Mesenchymal stem cell (in vitro differentiated cells and primary cell): ENCODE measurements around the gene RARRES1.

Experiments used
- DNase-seq: peaks from one replicate; pipeline ENCODE4 v3.0.0-alpha.2; 2013
- H2AFZ ChIP-seq: one replicate; pipeline ENCODE4 v1.6.1; 2013; ENCODE audit warnings: low read depth, mild to moderate bottlenecking, control low read depth, inconsistent platforms, low read length, moderate library complexity
- H2AK5ac ChIP-seq: 2 replicates; pipeline ENCODE4 v1.6.1; 2013; ENCODE audit warnings: low read length, moderate library complexity, mild to moderate bottlenecking, inconsistent platforms; ENCODE audit not compliant: severe bottlenecking
- H2BK120ac ChIP-seq: one replicate; pipeline ENCODE4 v1.6.1; 2013; ENCODE audit warnings: low read depth, mild to moderate bottlenecking, inconsistent platforms, low read length, moderate library complexity
- H2BK12ac ChIP-seq, 2 experiments: one replicate each; pipeline ENCODE4 v1.6.1; 2013; ENCODE audit warnings: inconsistent platforms in 2 of 2, low read length in 2 of 2, mild to moderate bottlenecking in 2 of 2, moderate library complexity in 2 of 2, control low read depth in 1 of 2
- H2BK15ac ChIP-seq: one replicate; pipeline ENCODE4 v1.6.1; 2013; ENCODE audit warnings: mild to moderate bottlenecking, low read depth, inconsistent platforms; ENCODE audit not compliant: poor library complexity, severe bottlenecking
- H2BK5ac ChIP-seq: 2 replicates; pipeline ENCODE4 v1.6.1; 2013; ENCODE audit warnings: low read depth, mild to moderate bottlenecking, low read length, control low read depth, inconsistent platforms; ENCODE audit not compliant: poor library complexity, severe bottlenecking
- H3K14ac ChIP-seq, 2 experiments: one replicate each; pipeline ENCODE4 v1.6.1; 2013; ENCODE audit warnings: inconsistent platforms in 2 of 2, low read length in 2 of 2, control low read depth in 1 of 2, mild to moderate bottlenecking in 1 of 2, moderate library complexity in 1 of 2
- H3K18ac ChIP-seq, 2 experiments: one replicate each; pipeline ENCODE4 v1.6.1; 2013; ENCODE audit warnings: inconsistent platforms in 2 of 2, low read length in 2 of 2, control low read depth in 1 of 2, low read depth in 1 of 2, mild to moderate bottlenecking in 1 of 2
- H3K23ac ChIP-seq, 2 experiments: one replicate each; pipeline ENCODE4 v1.6.1; 2013; ENCODE audit warnings: inconsistent platforms in 2 of 2, low read length in 2 of 2, mild to moderate bottlenecking in 2 of 2, moderate library complexity in 2 of 2, control low read depth in 1 of 2
- H3K27ac ChIP-seq: 2 replicates; pipeline ENCODE4 v1.5.1; 2013; ENCODE audit warnings: mild to moderate bottlenecking, moderate library complexity, low read length, control low read depth, inconsistent platforms; ENCODE audit not compliant: poor library complexity, severe bottlenecking
- H3K27me3 ChIP-seq, 2 experiments: 2 replicates each; pipeline versions ENCODE4 v1.6.1 to v1.7.0; 2013; ENCODE audit warnings: low read length in 2 of 2, mild to moderate bottlenecking in 2 of 2, moderate library complexity in 2 of 2, control low read depth in 1 of 2, inconsistent platforms in 1 of 2; ENCODE audit not compliant: control insufficient read depth in 1 of 2, insufficient read depth in 1 of 2
- H3K36me3 ChIP-seq, 2 experiments: 2 replicates each; pipeline versions ENCODE4 v1.6.1 to v1.7.0; 2013; ENCODE audit warnings: low read length in 2 of 2, control low read depth in 1 of 2, inconsistent platforms in 1 of 2, low read depth in 1 of 2, mild to moderate bottlenecking in 1 of 2; ENCODE audit not compliant: insufficient read depth in 2 of 2, control insufficient read depth in 1 of 2
- H3K4ac ChIP-seq, 2 experiments: one replicate each; pipeline ENCODE4 v1.6.1; 2013; ENCODE audit warnings: inconsistent platforms in 2 of 2, low read length in 2 of 2, mild to moderate bottlenecking in 2 of 2, moderate library complexity in 2 of 2, control low read depth in 1 of 2, low read depth in 1 of 2
- H3K4me1 ChIP-seq: 2 replicates; pipeline ENCODE4 v1.6.1; 2013; ENCODE audit warnings: low read depth, low read length, control low read depth; ENCODE audit not compliant: control insufficient read depth, insufficient read depth
- H3K4me2 ChIP-seq: 2 replicates; pipeline ENCODE4 v1.6.1; 2013; ENCODE audit warnings: low read length, mild to moderate bottlenecking, inconsistent platforms; ENCODE audit not compliant: poor library complexity, severe bottlenecking
- H3K4me3 ChIP-seq, 2 experiments: 2 replicates each; pipeline versions ENCODE4 v1.5.1 to v1.7.0; 2013; ENCODE audit warnings: low read length in 2 of 2, mild to moderate bottlenecking in 2 of 2, control low read depth in 1 of 2, low read depth in 1 of 2; ENCODE audit not compliant: insufficient read depth in 1 of 2
- H3K79me1 ChIP-seq: replicated peaks from 2 replicates; pipeline ENCODE4 v1.6.1; 2013; ENCODE audit warnings: mild to moderate bottlenecking, control low read depth, low read length, inconsistent platforms; ENCODE audit not compliant: poor library complexity, severe bottlenecking
- H3K9ac ChIP-seq: 2 replicates; pipeline ENCODE4 v1.7.0; 2013; ENCODE audit warnings: mild to moderate bottlenecking, low read length, moderate library complexity
- H3K9me3 ChIP-seq: 2 replicates; pipeline ENCODE4 v1.7.0; 2013; ENCODE audit warnings: mild to moderate bottlenecking, low read length; ENCODE audit not compliant: control insufficient read depth
- H4K8ac ChIP-seq: one replicate; pipeline ENCODE4 v1.6.1; 2013; ENCODE audit warnings: inconsistent platforms, mild to moderate bottlenecking, low read length, moderate library complexity
- H4K91ac ChIP-seq: one replicate; pipeline ENCODE4 v1.6.1; 2013; ENCODE audit warnings: mild to moderate bottlenecking, low read length, inconsistent platforms
- WGBS: methylation state at CpG from one replicate; pipeline ENCODE4 v1.1.7; 2013; ENCODE audit warnings: mixed read lengths; 5-methylcytosine and 5-hydroxymethylcytosine counted together

RARRES1 gene

DNA sequence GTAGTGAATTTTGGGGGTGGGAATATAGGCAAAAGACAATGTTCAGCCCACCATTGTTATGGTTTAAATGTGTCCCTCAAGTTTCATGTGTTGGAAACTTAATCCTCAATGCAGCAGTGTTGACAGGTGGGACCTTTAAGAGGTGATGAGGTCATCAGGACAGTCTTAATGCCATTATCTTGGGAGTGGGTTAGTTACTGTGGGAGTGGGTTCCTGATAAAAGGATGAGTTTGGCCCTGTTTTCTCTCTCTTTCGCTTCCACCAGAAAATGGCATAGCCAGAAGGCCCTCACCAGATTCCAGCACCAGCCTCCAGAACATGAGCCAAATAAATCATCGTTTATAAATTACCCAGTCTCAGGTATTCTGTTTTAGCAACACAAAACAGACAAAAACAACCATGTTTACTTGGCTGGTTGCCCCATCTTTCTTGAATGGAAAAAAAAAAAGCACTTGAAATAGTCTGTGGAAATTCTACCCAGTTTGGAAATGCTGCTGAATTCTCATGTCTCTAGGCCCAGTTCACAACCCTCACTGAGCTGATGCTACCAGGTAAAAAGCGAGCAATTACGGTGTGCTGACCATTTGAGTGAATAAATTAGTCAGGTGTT, 38.6 kb upstream of the RARRES1 start:
- Histone ChIP-seq H3K4me1 (peaks cover 8% of the 10 kb centered on the region), H3K4ac (no peak overlapping the region)
- WGBS = 98% methylated on average over 4 of the region's 4 CpGs

GRCh38 chr3:158769952-158770740, 37.9 kb upstream of the RARRES1 start:
- Histone ChIP-seq H3K4ac (no peak overlapping the region), H2BK120ac (no peak overlapping the region), H3K9ac (peak overlapping the region; percentile 69), H4K91ac (no peak overlapping the region), H3K9me3 (no peaks in the 10 kb centered on the region), H3K79me1 (no peaks in the 10 kb centered on the region), H2AK5ac (no peak overlapping the region), H2AFZ (no peak overlapping the region), H3K4me2 (no peak overlapping the region), H3K18ac (peak overlapping the region in 1 of 2 experiments; percentile 14), H3K4me3 (peak overlapping the region in 1 of 2 experiments; percentile 9), H3K27me3 (no peaks in the 10 kb centered on the region), H2BK15ac (no peak overlapping the region), H3K4me1 (peaks cover 8% of the 10 kb centered on the region), H3K14ac (no peak overlapping the region), H3K23ac (no peak overlapping the region), H3K27ac (no peak overlapping the region), H3K36me3 (no peaks in the 10 kb centered on the region), H4K8ac (no peak overlapping the region), H2BK12ac (peak overlapping the region in 1 of 2 experiments; percentile 7), H2BK5ac (no peak overlapping the region)
- DNase-seq = peak; percentile 77
- 50% methylated on average over 6 of the region's 10 CpGs for WGBS

More for the DNA sequence above, 38.6 kb upstream of the RARRES1 start:
- Histone ChIP-seq H3K9me3 (no peaks in the 10 kb centered on the region), H3K36me3 (no peaks in the 10 kb centered on the region), H3K4me3 (no peak overlapping the region), H2BK120ac (no peak overlapping the region), H3K27ac (no peak overlapping the region), H3K23ac (no peak overlapping the region), H2AK5ac (no peak overlapping the region), H2BK12ac (peak overlapping the region in 1 of 2 experiments; percentile 12), H3K4me2 (no peak overlapping the region), H4K8ac (no peak overlapping the region), H3K14ac (no peak overlapping the region), H2AFZ (no peak overlapping the region), H3K9ac (no peak overlapping the region), H3K79me1 (no peaks in the 10 kb centered on the region), H2BK5ac (no peak overlapping the region), H3K27me3 (no peaks in the 10 kb centered on the region), H2BK15ac (no peak overlapping the region), H3K18ac (no peak overlapping the region), H4K91ac (no peak overlapping the region)
- DNase-seq = no peak

- H3K79me1 ChIP-seq = no peaks in the 10 kb centered on the region
- H2BK12ac ChIP-seq = no peak overlapping the region
- no peak overlapping the region for H4K91ac ChIP-seq
- H3K14ac ChIP-seq = no peak overlapping the region
- H3K27ac ChIP-seq = no peak overlapping the region
- peak overlapping the region in 1 of 2 experiments; percentile 9 for H3K4me3 ChIP-seq
- H2AFZ ChIP-seq = no peak overlapping the region
- no peaks in the 10 kb centered on the region for H3K36me3 ChIP-seq
- no peak overlapping the region for H3K23ac ChIP-seq
- 77% methylated on average over 4 of the region's 4 CpGs for WGBS
- no peak overlapping the region for H2AK5ac ChIP-seq
- H2BK15ac ChIP-seq = no peak overlapping the region
- H4K8ac ChIP-seq = no peak overlapping the region
- H3K9me3 ChIP-seq = no peaks in the 10 kb centered on the region
- no peaks in the 10 kb centered on the region for H3K27me3 ChIP-seq
- H2BK5ac ChIP-seq = no peak overlapping the region
- H3K4me1 ChIP-seq = peaks cover 8% of the 10 kb centered on the region
- peak overlapping the region; percentile 69 for H3K9ac ChIP-seq
- no peak overlapping the region for H3K4me2 ChIP-seq
- DNase-seq = no peak
- no peak overlapping the region for H3K18ac ChIP-seq
- no peak overlapping the region for H3K4ac ChIP-seq
- no peak overlapping the region for H2BK120ac ChIP-seq
Measured at GRCh38 chr3:158769549-158769948, 37.3 kb upstream of the RARRES1 start.

DNA sequence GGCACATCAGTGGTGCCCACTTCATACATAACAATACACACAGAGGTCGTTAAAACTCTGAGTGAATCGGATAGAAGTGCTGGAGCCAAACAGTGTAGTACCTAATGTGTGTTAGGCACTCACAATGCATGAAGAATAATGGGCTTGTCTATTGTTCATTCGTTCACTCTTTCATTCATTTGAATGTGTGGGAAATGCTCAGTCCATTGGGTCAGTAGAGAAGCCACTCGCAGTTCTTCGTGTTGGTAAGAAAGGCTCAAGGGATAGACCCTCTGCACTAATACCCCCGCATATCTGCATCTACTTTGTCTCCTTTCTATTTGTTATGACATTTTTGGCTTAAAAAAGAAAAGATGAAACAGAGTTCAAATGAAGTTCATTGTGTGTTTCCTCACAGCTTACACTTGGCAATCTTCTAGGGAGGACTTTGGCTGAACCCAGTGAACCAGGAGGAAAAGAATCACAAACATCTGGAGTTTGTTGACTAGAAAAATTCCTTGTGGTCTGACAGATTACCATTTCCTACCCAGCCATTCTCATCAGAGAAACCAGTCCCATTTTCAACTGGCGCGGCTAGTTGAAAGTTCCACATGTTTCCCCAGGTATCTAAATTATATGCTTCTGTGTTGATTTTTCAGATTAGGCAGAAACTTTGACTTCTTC, 36.8 kb upstream of the RARRES1 start:
- no peak overlapping the region for H3K4me2 ChIP-seq
- no peak overlapping the region for H3K18ac ChIP-seq
- peak overlapping the region in 1 of 2 experiments; percentile 63 for H3K4me3 ChIP-seq
- no peak overlapping the region for H4K91ac ChIP-seq
- H3K27me3 ChIP-seq = no peaks in the 10 kb centered on the region
- H2BK15ac ChIP-seq = no peak overlapping the region
- H2AFZ ChIP-seq = no peak overlapping the region
- H3K4ac ChIP-seq = no peak overlapping the region
- H3K27ac ChIP-seq = no peak overlapping the region
- H3K9ac ChIP-seq = peak overlapping the region; percentile 81
- no peak overlapping the region for H2AK5ac ChIP-seq
- H3K14ac ChIP-seq = no peak overlapping the region
- H3K36me3 ChIP-seq = no peaks in the 10 kb centered on the region
- H3K4me1 ChIP-seq = peaks cover 8% of the 10 kb centered on the region
- 77% methylated on average over 5 of the region's 8 CpGs for WGBS
- H2BK5ac ChIP-seq = no peak overlapping the region
- H3K79me1 ChIP-seq = no peaks in the 10 kb centered on the region
- no peak overlapping the region for H4K8ac ChIP-seq
- peak overlapping the region in 1 of 2 experiments; percentile 48 for H2BK12ac ChIP-seq
- H3K23ac ChIP-seq = no peak overlapping the region
- H2BK120ac ChIP-seq = no peak overlapping the region
- no peaks in the 10 kb centered on the region for H3K9me3 ChIP-seq
- DNase-seq = peak; percentile 90
